MM.1S (cell line): ENCODE measurements around the gene FBXO48.

Experiments
- DNase-seq: peaks from one replicate; pipeline ENCODE4 v3.0.0-alpha.2; 2015
- H2AFZ ChIP-seq: fragments of 300-600 bp; sonication (generic); 2 replicates; pipeline ENCODE4 v1.6.0; 2016; ENCODE audit warnings: antibody characterized with exemption, low read length
- H3F3A ChIP-seq: fragments of 300-600 bp; sonication (generic); 2 replicates; pipeline ENCODE4 v1.6.1; 2016; ENCODE audit warnings: mild to moderate bottlenecking, antibody characterized with exemption, low read length, moderate library complexity, mixed read lengths; ENCODE audit not compliant: insufficient read depth
- H3K27ac ChIP-seq: fragments of 300-600 bp; sonication (generic); 2 replicates; pipeline ENCODE4 v1.5.1; 2016; ENCODE audit warnings: mild to moderate bottlenecking, low read length
- H3K27me3 ChIP-seq: fragments of 300-600 bp; sonication (generic); replicated peaks from 2 replicates; pipeline ENCODE4 v1.6.0; 2016; ENCODE audit warnings: low read length; ENCODE audit not compliant: insufficient read depth
- H3K36me3 ChIP-seq: fragments of 300-600 bp; sonication (generic); replicated peaks from 2 replicates; pipeline ENCODE4 v1.6.1; 2016; ENCODE audit warnings: mild to moderate bottlenecking, low read length, mixed read lengths; ENCODE audit not compliant: insufficient read depth
- H3K4me1 ChIP-seq: fragments of 300-600 bp; sonication (generic); 2 replicates; pipeline ENCODE4 v1.6.1; 2016; ENCODE audit warnings: low read length, mixed read lengths
- H3K4me2 ChIP-seq: fragments of 300-600 bp; sonication (generic); 2 replicates; pipeline ENCODE4 v1.6.0; 2016; ENCODE audit warnings: low read depth, low read length
- H3K4me3 ChIP-seq: fragments of 300-600 bp; sonication (generic); 2 replicates; pipeline ENCODE4 v1.5.1; 2016; ENCODE audit warnings: low read length, mixed read lengths
- H3K79me2 ChIP-seq: fragments of 300-600 bp; sonication (generic); 2 replicates; pipeline ENCODE4 v1.6.1; 2016; ENCODE audit warnings: mixed run types, low read length, mixed read lengths
- H3K9ac ChIP-seq: fragments of 300-600 bp; sonication (generic); 2 replicates; pipeline ENCODE4 v1.6.1; 2016; ENCODE audit warnings: low read length, mixed read lengths
- H3K9me2 ChIP-seq: fragments of 300-600 bp; sonication (generic); replicated peaks from 2 replicates; pipeline ENCODE4 v1.6.1; 2016; ENCODE audit warnings: mild to moderate bottlenecking, low read length, mixed read lengths; ENCODE audit not compliant: insufficient read depth
- H3K9me3 ChIP-seq: fragments of 300-600 bp; sonication (generic); replicated peaks from 2 replicates; pipeline ENCODE4 v1.6.1; 2016; ENCODE audit warnings: mild to moderate bottlenecking, low read length, mixed read lengths; ENCODE audit not compliant: insufficient read depth
- H4K20me1 ChIP-seq: fragments of 300-600 bp; sonication (generic); 2 replicates; pipeline ENCODE4 v1.6.1; 2016; ENCODE audit warnings: mild to moderate bottlenecking, low read length, moderate library complexity, mixed read lengths; ENCODE audit not compliant: insufficient read depth
- CTCF ChIP-seq: fragments of 300-600 bp; sonication (generic); IDR thresholded peaks from 2 replicates; pipeline ENCODE4 v1.5.1; 2016; ENCODE audit warnings: antibody characterized with exemption, low read length, mixed read lengths
- EZH2 ChIP-seq: fragments of 300-600 bp; sonication (generic); optimal IDR thresholded peaks from 2 replicates; pipeline ENCODE3; 2017; ENCODE audit warnings: low read depth, mild to moderate bottlenecking, antibody characterized with exemption, low read length, mixed read lengths
- EZH2phosphoT487 ChIP-seq: fragments of 300-600 bp; sonication (generic); IDR thresholded peaks from 2 replicates; pipeline ENCODE4 v1.6.1; 2018; ENCODE audit warnings: antibody characterized with exemption, low read length

FBXO48 gene

GRCh38 chr2:68505603-68506159 is 38.6 kb upstream of the FBXO48 start:
- Histone ChIP-seq H2AFZ (no peak overlapping the region), H3K4me1 (no peaks in the 10 kb centered on the region), H3K4me2 (no peak overlapping the region)

GRCh38 chr2:68501768-68502167 is 34.7 kb upstream of the FBXO48 start:
- Histone ChIP-seq H3K36me3 (no peaks in the 10 kb centered on the region), H3K9me3 (no peaks in the 10 kb centered on the region), H3K4me2 (no peak overlapping the region), H3K27me3 (no peaks in the 10 kb centered on the region), H3K9ac (no peak overlapping the region), H3K27ac (no peak overlapping the region), H3K4me3 (no peak overlapping the region), H3K79me2 (no peaks in the 10 kb centered on the region), H3K4me1 (no peaks in the 10 kb centered on the region), H3K9me2 (no peaks in the 10 kb centered on the region), H2AFZ (no peak overlapping the region), H3F3A (no peaks in the 10 kb centered on the region), H4K20me1 (no peaks in the 10 kb centered on the region)
- no peak for TF ChIP-seq EZH2phosphoT487
- TF ChIP-seq CTCF = no peak
- no peak for TF ChIP-seq EZH2
- DNase-seq = no peak

More at GRCh38 chr2:68505603-68506159, 38.6 kb upstream of the FBXO48 start:
- no peaks in the 10 kb centered on the region for H3K27me3 ChIP-seq
- H3K27ac ChIP-seq = no peak overlapping the region
- no peak overlapping the region for H3K4me3 ChIP-seq
- no peaks in the 10 kb centered on the region for H4K20me1 ChIP-seq
- TF ChIP-seq EZH2phosphoT487 = no peak
- no peak for TF ChIP-seq EZH2
- no peak for TF ChIP-seq CTCF
- no peaks in the 10 kb centered on the region for H3F3A ChIP-seq
- H3K9me3 ChIP-seq = no peaks in the 10 kb centered on the region
- no peak overlapping the region for H3K9ac ChIP-seq
- H3K9me2 ChIP-seq = no peaks in the 10 kb centered on the region
- no peak for DNase-seq
- H3K36me3 ChIP-seq = no peaks in the 10 kb centered on the region
- H3K79me2 ChIP-seq = no peaks in the 10 kb centered on the region

GRCh38 chr2:68500649-68501048 is 33.6 kb upstream of the FBXO48 start:
- Histone ChIP-seq H3K27ac (no peak overlapping the region), H3K9me2 (no peaks in the 10 kb centered on the region), H3K9ac (no peak overlapping the region), H3K36me3 (no peaks in the 10 kb centered on the region), H3K4me1 (no peaks in the 10 kb centered on the region), H2AFZ (no peak overlapping the region), H3K9me3 (no peaks in the 10 kb centered on the region), H4K20me1 (no peaks in the 10 kb centered on the region), H3K79me2 (no peaks in the 10 kb centered on the region), H3K4me2 (no peak overlapping the region), H3F3A (no peaks in the 10 kb centered on the region), H3K4me3 (no peak overlapping the region), H3K27me3 (no peaks in the 10 kb centered on the region)
- no peak for DNase-seq
- no peak for TF ChIP-seq EZH2phosphoT487
- no peak for TF ChIP-seq CTCF
- TF ChIP-seq EZH2 = no peak
